ENCODE measurements around the gene OPN1MW.
"Not testable (repeated sequence)": the region's sequence is repeated elsewhere in the genome, so short reads cannot be mapped to it uniquely, and the experiment has no call there.

The OPN1MW gene
- 0 reads per million in 4 experiments for total RNA-seq

DNA sequence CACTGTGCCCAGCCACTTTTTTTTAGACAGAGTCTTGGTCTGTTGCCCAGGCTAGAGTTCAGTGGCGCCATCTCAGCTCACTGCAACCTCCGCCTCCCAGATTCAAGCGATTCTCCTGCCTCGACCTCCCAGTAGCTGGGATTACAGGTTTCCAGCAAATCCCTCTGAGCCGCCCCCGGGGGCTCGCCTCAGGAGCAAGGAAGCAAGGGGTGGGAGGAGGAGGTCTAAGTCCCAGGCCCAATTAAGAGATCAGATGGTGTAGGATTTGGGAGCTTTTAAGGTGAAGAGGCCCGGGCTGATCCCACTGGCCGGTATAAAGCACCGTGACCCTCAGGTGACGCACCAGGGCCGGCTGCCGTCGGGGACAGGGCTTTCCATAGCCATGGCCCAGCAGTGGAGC, at the start of gene OPN1MW:
Gene OPN1MW (plus strand): TSS at position 301 of the 400 bp plus-strand sequence. CDS start 82 bp downstream, at position 383.
- not testable (repeated sequence) for DNase-seq

DNA sequence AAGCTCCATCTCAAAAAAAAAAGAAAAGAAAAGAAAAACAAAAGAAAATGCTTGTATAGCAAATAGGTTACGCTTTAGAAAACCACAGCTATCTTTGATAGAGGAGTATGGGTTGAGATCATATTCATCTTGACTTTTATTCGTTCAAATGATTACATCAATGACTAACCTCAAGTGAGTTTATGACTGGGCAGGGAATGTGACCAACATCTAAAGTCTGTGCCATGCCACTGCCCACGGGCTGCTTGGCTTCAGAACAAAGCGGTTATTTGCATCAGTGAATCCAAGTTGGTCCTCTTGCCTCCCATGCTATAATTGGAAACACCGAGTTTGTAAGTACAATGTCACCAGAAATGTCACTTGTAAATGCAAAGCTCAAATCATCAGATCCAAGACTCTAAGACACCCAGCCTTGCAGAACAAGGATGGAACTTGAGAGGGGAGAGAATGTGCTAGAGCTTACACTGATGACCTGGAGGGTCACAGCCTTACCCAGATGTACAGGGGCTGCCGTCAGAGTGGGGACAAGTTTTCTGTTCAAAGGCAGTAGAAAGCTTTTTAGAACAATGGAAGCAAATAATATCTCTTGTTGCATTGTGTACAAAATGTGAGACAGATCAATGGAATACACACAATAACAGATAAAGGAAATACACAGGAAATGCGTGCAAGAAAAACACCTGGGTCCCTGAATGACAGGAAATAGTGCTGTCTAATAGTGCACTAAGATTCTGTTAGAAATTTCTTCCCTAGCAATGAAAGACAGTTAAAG, 46.8 kb upstream of the OPN1MW start:
- no peak for DNase-seq

DNA sequence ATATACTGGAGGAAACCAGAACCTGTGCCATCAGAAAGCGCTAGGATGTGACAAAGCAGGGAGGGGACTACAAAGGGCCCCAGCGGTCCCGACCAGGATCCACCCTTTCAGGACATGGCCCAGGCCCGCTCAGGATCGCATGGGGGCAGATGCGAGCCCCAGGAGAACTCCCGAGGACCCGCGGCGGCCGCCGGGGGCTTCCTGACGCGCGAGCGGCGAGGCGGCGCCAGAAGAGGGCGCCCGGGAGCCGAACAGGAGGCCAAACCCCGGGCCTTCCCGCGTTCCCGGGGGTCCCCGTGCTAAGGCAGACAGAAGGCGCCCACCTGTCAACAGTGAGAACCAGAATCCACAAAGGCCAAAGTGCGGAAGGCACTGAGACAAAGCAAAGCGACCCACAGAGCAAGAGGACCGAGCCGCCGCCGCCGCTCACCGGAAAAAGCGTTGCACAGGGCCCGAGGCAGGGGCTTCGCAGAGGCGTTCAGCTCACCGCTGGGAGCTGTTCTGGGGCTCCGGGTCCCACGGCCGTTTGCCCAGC, 45.7 kb upstream of the OPN1MW start:
- peak; percentile 65 for DNase-seq

DNA sequence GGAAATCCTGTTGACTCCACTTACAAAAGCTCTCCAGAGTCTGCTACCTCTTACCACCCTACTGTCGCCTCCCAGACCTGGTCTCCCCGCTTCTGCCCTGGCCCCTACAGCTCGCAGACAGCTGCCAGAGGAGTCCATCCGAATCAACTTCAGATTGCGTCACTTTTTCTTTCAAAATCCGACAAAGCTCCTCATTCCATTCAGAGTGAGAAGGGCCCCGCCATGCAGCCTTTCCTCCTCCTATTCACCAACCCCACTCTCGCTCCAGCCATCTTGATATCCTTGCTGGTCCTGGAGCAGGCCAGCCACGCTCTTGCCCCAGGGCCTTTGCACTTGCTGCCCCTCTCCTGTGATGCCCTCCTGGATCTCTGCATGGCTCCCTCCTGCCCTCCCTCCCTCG, 43.5 kb upstream of the OPN1MW start:
- DNase-seq = no peak

DNA sequence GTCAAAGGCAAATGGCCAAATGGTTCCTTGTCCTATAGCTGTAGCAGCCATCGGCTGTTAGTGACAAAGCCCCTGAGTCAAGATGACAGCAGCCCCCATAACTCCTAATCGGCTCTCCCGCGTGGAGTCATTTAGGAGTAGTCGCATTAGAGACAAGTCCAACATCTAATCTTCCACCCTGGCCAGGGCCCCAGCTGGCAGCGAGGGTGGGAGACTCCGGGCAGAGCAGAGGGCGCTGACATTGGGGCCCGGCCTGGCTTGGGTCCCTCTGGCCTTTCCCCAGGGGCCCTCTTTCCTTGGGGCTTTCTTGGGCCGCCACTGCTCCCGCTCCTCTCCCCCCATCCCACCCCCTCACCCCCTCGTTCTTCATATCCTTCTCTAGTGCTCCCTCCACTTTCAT, 42.2 kb upstream of the OPN1MW start:
- no peak for DNase-seq

DNA sequence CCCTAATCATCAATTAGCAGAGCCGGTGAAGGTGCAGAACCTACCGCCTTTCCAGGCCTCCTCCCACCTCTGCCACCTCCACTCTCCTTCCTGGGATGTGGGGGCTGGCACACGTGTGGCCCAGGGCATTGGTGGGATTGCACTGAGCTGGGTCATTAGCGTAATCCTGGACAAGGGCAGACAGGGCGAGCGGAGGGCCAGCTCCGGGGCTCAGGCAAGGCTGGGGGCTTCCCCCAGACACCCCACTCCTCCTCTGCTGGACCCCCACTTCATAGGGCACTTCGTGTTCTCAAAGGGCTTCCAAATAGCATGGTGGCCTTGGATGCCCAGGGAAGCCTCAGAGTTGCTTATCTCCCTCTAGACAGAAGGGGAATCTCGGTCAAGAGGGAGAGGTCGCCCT, 41.7 kb upstream of the OPN1MW start:
- no peak for DNase-seq

DNA sequence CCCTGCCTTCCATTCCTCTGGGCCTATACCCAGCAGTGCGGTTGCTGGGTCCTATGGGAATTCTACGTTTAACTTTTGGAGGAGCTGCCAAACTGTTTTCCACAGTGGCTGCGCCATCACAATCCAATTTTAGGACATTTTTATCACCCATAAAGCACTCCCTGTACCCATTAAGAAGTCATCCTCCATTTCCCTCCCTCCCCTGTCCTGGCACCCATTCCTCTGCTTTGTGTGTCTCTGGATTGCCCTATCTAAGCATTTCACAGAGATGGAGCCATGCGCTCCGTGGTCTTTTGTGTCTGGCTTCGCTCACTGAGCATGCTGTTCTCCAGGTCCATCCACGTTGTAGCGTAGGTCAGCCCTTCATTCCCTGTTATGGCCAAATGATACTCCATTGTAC, 40.0 kb upstream of the OPN1MW start:
- DNase-seq = no peak

DNA sequence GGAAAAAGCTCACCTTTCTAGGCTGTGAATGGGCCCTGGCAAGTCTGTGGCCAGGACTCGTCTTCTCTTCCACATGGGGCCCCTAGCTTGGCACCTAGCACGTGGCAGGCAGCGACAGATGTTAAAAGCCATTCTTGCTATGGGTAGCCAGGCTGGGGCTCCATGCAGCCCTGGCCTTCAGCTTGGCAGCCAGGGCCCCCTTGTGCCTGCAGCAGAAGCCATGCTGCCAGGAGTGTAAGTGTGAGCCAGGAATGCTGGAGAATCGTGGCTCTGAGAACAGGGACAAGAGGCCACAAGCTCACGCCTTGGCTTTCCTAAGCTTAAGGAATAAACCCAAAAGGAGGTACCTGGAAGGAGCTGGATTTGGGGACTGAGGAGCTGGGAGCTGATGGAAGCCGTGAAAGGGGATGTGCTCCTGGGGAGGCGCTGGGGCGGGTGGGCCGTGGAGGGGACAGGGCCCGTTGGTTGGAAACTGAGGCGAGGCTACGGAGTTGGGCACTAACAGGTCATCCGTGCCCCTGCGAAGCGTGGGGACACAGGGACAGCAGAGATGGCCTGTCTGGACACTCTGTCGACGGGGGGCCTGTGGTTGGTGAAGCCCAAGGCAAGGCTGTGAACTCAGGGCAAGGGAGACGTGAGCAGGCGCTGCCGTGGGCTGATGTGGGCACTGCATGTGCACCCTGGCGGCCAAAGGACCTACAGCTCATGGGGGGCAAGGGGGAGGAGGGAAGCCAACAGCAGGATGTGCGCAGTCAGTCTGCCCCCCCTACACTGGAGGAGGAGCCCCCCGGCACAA, 39.2 kb upstream of the OPN1MW start:
- DNase-seq = no peak

DNA sequence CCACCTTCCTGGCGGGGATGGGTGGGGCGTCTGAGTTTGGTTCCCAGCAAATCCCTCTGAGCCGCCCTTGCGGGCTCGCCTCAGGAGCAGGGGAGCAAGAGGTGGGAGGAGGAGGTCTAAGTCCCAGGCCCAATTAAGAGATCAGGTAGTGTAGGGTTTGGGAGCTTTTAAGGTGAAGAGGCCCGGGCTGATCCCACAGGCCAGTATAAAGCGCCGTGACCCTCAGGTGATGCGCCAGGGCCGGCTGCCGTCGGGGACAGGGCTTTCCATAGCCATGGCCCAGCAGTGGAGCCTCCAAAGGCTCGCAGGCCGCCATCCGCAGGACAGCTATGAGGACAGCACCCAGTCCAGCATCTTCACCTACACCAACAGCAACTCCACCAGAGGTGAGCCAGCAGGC, 38.4 kb upstream of the OPN1MW start, which contains the start of gene OPN1LW:
Gene OPN1LW (plus strand): TSS at position 234 of the 400 bp plus-strand sequence. CDS start 41 bp downstream, at position 275.
- DNase-seq = not testable (repeated sequence)

DNA sequence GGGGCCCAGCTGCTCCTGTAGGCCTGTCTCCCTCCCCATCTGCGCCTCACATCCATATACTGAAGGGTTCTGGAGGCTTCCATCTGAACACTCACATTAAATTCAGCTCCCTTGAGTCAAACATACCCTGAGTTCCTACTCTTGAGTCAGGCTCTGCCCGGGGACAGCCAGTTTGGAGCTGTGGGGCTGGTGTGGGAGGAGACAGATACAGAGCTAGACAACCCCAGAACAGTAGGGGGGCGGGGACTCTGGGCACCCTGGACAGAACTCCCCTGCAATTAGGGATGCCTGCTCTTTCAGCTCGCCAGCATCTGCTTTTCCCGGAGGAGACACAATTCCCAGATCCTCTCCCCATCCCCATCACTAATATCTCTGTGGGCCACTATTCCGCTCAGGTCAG, 31.4 kb upstream of the OPN1MW start:
- DNase-seq = not testable (repeated sequence)

DNA sequence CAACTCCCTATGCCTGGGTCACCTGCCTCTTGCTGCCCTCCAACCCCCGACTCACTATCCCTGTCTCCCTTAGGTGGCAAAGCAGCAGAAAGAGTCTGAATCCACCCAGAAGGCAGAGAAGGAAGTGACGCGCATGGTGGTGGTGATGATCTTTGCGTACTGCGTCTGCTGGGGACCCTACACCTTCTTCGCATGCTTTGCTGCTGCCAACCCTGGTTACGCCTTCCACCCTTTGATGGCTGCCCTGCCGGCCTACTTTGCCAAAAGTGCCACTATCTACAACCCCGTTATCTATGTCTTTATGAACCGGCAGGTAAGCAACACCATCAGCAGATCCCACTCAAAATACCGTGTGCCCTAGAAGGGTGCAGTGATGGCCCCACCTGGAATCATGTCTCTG, 26.2 kb upstream of the OPN1MW start:
- not testable (repeated sequence) for DNase-seq

DNA sequence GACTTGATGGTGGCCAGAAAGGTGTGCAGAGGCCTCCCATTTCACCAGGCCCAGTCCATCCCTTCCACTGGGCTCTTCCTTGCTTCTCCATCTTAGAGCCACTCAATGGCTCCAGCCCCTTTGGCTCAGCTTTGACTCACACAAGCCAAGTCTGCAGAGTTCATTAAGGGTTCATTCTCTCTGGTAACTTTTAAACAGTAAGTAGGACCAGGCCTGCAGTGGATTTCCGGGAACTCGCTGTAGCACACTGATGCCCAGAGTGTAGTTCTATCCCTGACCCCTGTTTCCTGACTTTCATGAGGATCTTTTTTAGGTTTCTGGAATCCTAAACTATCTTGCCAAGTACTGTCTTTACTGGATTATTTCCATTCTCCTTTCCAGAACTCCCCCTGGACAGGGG, 25.2 kb upstream of the OPN1MW start:
- not testable (repeated sequence) for DNase-seq

DNA sequence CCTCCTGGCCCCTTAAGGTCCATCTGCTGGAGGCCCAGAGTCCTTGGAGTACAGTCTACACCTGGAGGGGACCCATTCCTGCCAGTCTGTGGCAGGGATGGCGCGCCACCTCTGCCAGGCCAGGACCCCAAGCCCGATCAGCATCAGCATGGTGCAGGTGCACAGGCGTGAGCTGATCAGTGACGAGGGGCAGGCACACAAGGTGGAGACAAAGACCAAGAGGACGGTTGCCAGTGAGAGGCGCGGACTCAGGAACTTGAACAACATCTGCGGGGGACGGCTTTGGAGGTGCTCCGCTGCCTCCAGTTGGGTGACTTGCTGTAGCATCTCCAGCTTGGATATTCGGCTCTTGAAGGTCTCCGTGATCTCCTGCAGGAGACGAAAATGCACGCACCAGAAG, 23.1 kb upstream of the OPN1MW start:
- not testable (repeated sequence) for DNase-seq

DNA sequence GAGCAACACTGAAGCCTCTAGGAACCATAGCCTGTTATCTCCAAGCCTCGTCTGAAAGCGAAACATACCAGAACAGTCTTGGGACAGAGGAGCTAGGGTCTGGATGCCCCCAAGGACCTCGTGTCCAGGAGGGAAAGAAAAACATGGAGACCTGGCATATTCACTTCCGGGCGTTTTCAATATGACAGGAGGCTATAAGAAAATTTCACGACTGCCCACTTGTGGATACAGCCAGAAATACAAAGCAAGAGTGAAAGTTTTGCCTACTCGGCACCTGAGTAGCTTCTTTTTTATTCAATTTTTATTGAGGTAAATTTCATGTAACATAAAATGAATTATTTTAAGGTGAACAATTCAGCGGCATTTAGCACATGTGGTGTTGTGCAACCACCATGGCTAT, 17.5 kb upstream of the OPN1MW start:
- DNase-seq = not testable (repeated sequence)

DNA sequence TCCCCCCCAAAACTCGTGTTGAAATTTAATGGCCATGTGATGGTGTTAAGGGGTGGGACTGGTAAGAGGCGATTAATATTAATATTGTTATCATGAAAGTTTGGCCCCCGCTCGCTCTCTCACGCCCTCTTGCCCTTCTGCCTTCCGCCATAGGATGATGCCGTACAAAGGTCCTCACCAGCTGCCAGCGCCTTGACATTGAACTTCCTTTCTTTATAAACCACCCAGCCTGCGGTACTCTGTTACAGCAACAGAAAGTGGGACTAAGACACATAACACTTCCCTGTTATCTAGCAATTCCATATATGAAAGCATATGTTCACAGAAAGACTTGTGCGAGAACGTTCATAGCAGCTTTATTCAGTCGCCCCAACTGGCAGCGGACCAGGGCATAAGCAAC, 14.0 kb upstream of the OPN1MW start:
- DNase-seq = not testable (repeated sequence)

DNA sequence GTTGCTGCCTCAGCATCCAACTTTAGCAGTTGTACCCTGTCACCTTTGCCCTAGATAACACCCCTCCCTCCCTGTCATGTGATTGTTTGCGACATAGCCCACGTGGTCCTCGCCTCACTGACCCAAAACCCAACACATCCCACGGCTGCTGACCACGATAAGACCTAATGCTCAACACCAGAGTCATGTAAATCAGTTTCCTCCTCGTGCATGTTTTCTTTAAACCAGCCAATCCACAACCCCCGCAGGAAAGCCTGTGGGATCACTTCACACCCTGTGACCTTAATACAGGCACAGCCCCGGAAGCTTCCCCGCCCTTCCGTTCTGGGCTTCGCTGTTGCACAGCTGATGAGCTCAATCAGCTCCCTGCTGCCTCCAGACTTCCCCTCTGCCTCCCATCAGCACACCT, 9.9 kb upstream of the OPN1MW start:
- DNase-seq = not testable (repeated sequence)

DNA sequence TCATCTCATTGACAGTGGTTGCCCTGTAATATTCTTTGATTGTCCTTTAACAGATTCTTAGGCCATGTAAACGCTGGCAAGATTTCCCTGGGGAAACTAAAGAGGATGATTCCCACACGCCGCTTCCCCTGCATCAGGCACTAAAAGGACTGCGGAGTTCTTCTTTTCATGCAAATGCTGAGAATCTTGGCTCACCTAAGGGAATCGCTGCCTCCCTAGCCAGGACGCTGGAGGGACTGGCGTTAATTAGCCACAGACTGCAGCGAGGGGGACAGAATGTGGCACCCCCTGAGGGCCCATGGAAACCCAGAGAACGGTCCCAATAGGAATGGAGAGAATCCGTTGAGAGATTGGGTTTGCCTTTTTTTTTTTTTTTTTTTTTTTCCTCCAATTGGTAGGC, 8.0 kb upstream of the OPN1MW start:
- DNase-seq = not testable (repeated sequence)

DNA sequence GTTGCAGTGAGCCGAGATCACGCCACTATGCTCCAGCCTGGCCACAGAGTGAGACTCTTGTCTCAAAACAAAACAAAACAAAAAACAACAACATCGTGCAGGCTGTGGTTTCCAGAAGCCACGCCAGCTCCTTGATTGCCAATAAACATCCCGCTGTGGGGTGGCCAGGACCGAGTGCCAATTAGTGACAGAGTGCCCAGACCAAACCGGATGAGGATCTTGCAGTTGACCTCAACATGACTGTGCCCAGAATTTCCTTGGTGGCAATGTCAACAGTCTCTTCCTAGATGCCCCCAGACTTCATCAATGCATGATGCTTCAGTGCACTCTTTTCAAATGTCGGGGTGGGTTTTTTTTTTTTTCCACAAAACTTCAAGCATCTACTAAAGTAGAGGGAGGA, 1.4 kb downstream of the OPN1MW start:
- DNase-seq = not testable (repeated sequence)

DNA sequence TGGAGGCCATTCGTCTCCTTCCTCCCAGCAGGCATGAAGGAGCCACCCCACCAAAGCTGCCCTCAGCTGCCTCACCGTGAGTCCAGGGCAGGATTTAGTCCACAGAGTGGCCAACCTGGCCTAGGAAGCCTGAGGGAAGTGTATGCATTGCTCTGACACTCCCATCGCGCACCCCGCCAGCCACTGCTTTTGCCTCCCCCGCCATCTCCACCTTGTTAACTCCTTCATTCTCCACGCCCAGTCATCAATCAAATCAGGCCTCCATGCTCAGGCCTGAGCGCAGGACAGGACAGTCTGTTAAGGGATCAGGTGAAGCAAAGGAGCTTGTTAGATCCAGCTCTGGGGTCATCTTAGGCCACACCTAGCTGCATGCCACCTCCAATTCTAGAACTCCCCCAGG, 10.4 kb downstream of the OPN1MW start:
- not testable (repeated sequence) for DNase-seq

DNA sequence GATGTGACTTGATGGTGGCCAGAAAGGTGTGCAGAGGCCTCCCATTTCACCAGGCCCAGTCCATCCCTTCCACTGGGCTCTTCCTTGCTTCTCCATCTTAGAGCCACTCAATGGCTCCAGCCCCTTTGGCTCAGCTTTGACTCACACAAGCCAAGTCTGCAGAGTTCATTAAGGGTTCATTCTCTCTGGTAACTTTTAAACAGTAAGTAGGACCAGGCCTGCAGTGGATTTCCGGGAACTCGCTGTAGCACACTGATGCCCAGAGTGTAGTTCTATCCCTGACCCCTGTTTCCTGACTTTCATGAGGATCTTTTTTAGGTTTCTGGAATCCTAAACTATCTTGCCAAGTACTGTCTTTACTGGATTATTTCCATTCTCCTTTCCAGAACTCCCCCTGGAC, 11.9 kb downstream of the OPN1MW start:
- DNase-seq = not testable (repeated sequence)

DNA sequence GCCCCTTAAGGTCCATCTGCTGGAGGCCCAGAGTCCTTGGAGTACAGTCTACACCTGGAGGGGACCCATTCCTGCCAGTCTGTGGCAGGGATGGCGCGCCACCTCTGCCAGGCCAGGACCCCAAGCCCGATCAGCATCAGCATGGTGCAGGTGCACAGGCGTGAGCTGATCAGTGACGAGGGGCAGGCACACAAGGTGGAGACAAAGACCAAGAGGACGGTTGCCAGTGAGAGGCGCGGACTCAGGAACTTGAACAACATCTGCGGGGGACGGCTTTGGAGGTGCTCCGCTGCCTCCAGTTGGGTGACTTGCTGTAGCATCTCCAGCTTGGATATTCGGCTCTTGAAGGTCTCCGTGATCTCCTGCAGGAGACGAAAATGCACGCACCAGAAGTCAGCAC, 14.1 kb downstream of the OPN1MW start:
- DNase-seq = not testable (repeated sequence)

DNA sequence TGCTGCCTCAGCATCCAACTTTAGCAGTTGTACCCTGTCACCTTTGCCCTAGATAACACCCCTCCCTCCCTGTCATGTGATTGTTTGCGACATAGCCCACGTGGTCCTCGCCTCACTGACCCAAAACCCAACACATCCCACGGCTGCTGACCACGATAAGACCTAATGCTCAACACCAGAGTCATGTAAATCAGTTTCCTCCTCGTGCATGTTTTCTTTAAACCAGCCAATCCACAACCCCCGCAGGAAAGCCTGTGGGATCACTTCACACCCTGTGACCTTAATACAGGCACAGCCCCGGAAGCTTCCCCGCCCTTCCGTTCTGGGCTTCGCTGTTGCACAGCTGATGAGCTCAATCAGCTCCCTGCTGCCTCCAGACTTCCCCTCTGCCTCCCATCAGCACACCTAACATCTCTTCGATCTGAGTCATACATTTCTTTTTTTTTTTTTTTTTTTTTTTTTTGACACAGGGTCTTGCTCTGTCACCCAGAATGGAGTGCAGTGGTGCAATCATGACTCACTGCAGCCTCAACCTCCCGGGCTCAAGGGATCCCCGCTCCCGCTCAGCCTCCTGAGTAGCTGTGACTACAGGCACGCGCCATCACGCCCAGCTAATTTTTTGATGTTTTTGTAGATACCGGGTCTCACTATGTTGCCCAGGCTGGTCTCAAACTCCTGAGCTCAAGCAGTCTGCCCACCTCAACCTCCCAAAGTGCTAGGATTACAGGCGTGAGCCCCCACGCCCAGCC, 27.4 kb downstream of the OPN1MW start:
- DNase-seq = not testable (repeated sequence)

DNA sequence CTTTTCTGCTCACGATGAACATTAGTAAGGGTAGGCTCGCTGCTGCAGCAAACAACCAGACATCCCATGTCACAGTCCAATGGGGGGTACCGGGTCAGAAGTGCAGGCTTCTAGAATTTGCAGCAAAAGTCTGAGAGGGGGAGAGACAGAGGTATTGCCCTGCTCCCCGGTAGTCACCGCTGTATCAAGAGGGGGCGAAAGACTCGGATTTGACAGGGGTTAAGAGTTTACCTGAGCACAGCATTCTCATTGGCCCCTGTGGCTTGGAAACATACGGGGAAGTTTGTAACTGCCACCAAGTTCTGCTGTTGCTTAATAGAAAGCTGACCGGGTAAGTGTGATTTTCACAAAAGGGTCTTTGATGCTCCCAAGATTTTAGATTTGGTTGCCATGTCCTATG, 28.7 kb downstream of the OPN1MW start:
- DNase-seq = not testable (repeated sequence)
